PFSK-1 (cell line): Measurements from ENCODE around the gene RFX2.

Experiments
- FOXP2 ChIP-seq: optimal IDR thresholded peaks from 2 replicates; pipeline ENCODE3; 2011; ENCODE audit warnings: borderline replicate concordance, control low read depth, inconsistent platforms; ENCODE audit not compliant: insufficient read depth; ENCODE audit errors: extremely low read length, extremely low read depth
- POLR2AphosphoS5 ChIP-seq: IDR thresholded peaks from 2 replicates; pipeline ENCODE4 v1.6.1; 2012; ENCODE audit warnings: low read depth, mild to moderate bottlenecking, control low read depth, low read length, moderate library complexity
- REST ChIP-seq, 2 experiments: IDR thresholded peaks; 2 replicates each; pipeline versions ENCODE4 v1.6.1 to v1.8.0; 2011 to 2012; ENCODE audit warnings: low read depth in 2 of 2, low read length in 2 of 2, control low read depth in 1 of 2, inconsistent platforms in 1 of 2, mild to moderate bottlenecking in 1 of 2, moderate library complexity in 1 of 2; ENCODE audit not compliant: insufficient read depth in 1 of 2
- SIN3A ChIP-seq: IDR thresholded peaks from 2 replicates; pipeline ENCODE4 v1.6.1; 2012; ENCODE audit warnings: mild to moderate bottlenecking, low read length, moderate library complexity, borderline replicate concordance; ENCODE audit not compliant: insufficient read depth
- TAF1 ChIP-seq: IDR thresholded peaks from 2 replicates; pipeline ENCODE4 v1.6.1; 2012; ENCODE audit warnings: low read length, control low read depth, borderline replicate concordance; ENCODE audit not compliant: insufficient read depth

RFX2 gene

GRCh38 chr19:6034512-6034911 is 75.8 kb downstream of the RFX2 start:
- TF ChIP-seq FOXP2 (no peak), TAF1 (no peak), POLR2AphosphoS5 (no peak), SIN3A (no peak), REST (IDR thresholded peaks at IDR 0.05; ENCODE audit: insufficient read depth in 1 of 2, low read depth in 2 of 2, low read length in 2 of 2) (no peak)

- no peak for TF ChIP-seq POLR2AphosphoS5
- no peak for TF ChIP-seq TAF1
- no peak for TF ChIP-seq FOXP2
Measured at GRCh38 chr19:6033744-6034264, 76.5 kb downstream of the RFX2 start.

- TF ChIP-seq TAF1: no peak
- no peak for TF ChIP-seq POLR2AphosphoS5
- no peak for TF ChIP-seq FOXP2
- TF ChIP-seq REST (IDR thresholded peaks at IDR 0.05; ENCODE audit: insufficient read depth in 1 of 2, low read depth in 2 of 2, low read length in 2 of 2): no peak
- no peak for TF ChIP-seq SIN3A
Measured at GRCh38 chr19:6032827-6033226, 77.5 kb downstream of the RFX2 start.

- no peak for TF ChIP-seq POLR2AphosphoS5
Measured at GRCh38 chr19:6032381-6032780, 77.9 kb downstream of the RFX2 start.

- TF ChIP-seq TAF1: no peak
- no peak for TF ChIP-seq REST (IDR thresholded peaks at IDR 0.05; ENCODE audit: insufficient read depth in 1 of 2, low read depth in 2 of 2, low read length in 2 of 2)
- TF ChIP-seq POLR2AphosphoS5: no peak
- TF ChIP-seq FOXP2: no peak
- TF ChIP-seq SIN3A: no peak
Measured at GRCh38 chr19:6030214-6030507, 80.1 kb downstream of the RFX2 start.

GRCh38 chr19:6026390-6027227 is 83.7 kb downstream of the RFX2 start:
- TF ChIP-seq FOXP2: no peak
- TF ChIP-seq TAF1: no peak
- no peak for TF ChIP-seq SIN3A
- no peak for TF ChIP-seq REST (IDR thresholded peaks at IDR 0.05; ENCODE audit: insufficient read depth in 1 of 2, low read depth in 2 of 2, low read length in 2 of 2)
- TF ChIP-seq POLR2AphosphoS5: no peak
